Right atrium auricular region (tissue), 2 donors: Measurements from ENCODE around the gene EPN3. TPM values are rescaled to one million over a fixed set of nuclear protein-coding genes. Genes with fewer than 3 reads are reported as not detected.

Experiments used
- DNase-seq: peaks from one replicate; pipeline ENCODE4 v3.0.0-alpha.2; 2019; ENCODE audit warnings: low spot score
- H3K27ac ChIP-seq, 2 donors: fragments of 200-600 bp; sonication (generic); 1 replicate in 1 of 2; 2 replicates in 1 of 2; pipeline ENCODE4 v1.5.1; 2016 to 2019
- H3K27me3 ChIP-seq, 2 donors: fragments of 200-600 bp; sonication (generic); one replicate each; pipeline versions ENCODE4 v1.5.1 to v1.6.0; 2017 to 2019
- H3K36me3 ChIP-seq: fragments of 200-600 bp; sonication (generic); one replicate; pipeline ENCODE4 v1.5.1; 2016
- H3K4me1 ChIP-seq, 2 donors: fragments of 200-600 bp; sonication (generic); one replicate each; pipeline versions ENCODE4 v1.5.1 to v1.6.0; 2017 to 2019
- H3K4me3 ChIP-seq, 2 donors: fragments of 200-600 bp; sonication (generic); 1 replicate in 1 of 2; 2 replicates in 1 of 2; pipeline ENCODE4 v1.5.1; 2017 to 2019; ENCODE audit warnings: mild to moderate bottlenecking in 1 of 2, moderate library complexity in 1 of 2
- H3K9me3 ChIP-seq, 2 donors: fragments of 200-600 bp; sonication (generic); one replicate each; pipeline ENCODE4 v1.5.1; 2019
- total RNA-seq, 2 donors: library from RNA; depleted of rRNA; stranded (reverse); fragments of >200 nt; gene quantifications; one replicate each; pipeline ENCODE4 v1.1.0, GENCODE V29; 2016
- TF ChIP-seq, protein P1 (sequence below), 2 donors: fragments of 200-600 bp; sonication (generic); IDR thresholded peaks; one replicate each; pipeline ENCODE4 v1.5.1; 2019; ENCODE audit warnings: antibody characterized with exemption in 2 of 2

EPN3 gene
- total RNA-seq, 2 donors from 2014 or later = 4.5 to 13.3 TPM

DNA sequence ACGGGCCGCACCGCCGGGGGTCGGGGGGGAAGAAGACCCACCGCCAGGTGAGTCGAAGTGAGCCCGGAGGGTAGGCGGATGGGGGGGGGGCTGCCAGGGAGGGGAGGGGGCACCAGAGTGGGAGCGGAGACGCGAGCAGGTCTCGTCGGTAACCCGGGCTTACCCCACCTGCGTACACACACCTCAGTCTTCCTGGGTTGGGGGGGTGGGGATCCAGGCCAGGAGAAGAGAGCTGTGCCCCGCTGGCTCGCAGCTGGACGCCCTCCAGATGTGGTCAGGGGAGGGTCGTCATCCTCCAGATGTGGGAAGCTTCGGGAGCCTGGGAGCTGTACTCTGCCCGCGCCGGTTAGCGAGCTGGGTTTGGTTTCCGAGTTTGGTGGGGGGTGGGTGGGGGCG lies 29.2 kb downstream of the EPN3 start:
- Histone ChIP-seq H3K4me1 (peaks cover 0 to 70% of the 10 kb centered on the region in 2 donors), H3K27ac (peak overlapping the region in 1 of 2 donors; percentile 33), H3K4me3 (peak overlapping the region; percentile 44 to 65), H3K36me3 (no peaks in the 10 kb centered on the region), H3K27me3 (peaks cover 0 to 20% of the 10 kb centered on the region in 2 donors), H3K9me3 (no peaks in the 10 kb centered on the region)
- TF ChIP-seq, protein P1, sequence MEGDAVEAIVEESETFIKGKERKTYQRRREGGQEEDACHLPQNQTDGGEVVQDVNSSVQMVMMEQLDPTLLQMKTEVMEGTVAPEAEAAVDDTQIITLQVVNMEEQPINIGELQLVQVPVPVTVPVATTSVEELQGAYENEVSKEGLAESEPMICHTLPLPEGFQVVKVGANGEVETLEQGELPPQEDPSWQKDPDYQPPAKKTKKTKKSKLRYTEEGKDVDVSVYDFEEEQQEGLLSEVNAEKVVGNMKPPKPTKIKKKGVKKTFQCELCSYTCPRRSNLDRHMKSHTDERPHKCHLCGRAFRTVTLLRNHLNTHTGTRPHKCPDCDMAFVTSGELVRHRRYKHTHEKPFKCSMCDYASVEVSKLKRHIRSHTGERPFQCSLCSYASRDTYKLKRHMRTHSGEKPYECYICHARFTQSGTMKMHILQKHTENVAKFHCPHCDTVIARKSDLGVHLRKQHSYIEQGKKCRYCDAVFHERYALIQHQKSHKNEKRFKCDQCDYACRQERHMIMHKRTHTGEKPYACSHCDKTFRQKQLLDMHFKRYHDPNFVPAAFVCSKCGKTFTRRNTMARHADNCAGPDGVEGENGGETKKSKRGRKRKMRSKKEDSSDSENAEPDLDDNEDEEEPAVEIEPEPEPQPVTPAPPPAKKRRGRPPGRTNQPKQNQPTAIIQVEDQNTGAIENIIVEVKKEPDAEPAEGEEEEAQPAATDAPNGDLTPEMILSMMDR (IDR thresholded peaks at IDR 0.05) = no peak
- DNase-seq = no peak

DNA sequence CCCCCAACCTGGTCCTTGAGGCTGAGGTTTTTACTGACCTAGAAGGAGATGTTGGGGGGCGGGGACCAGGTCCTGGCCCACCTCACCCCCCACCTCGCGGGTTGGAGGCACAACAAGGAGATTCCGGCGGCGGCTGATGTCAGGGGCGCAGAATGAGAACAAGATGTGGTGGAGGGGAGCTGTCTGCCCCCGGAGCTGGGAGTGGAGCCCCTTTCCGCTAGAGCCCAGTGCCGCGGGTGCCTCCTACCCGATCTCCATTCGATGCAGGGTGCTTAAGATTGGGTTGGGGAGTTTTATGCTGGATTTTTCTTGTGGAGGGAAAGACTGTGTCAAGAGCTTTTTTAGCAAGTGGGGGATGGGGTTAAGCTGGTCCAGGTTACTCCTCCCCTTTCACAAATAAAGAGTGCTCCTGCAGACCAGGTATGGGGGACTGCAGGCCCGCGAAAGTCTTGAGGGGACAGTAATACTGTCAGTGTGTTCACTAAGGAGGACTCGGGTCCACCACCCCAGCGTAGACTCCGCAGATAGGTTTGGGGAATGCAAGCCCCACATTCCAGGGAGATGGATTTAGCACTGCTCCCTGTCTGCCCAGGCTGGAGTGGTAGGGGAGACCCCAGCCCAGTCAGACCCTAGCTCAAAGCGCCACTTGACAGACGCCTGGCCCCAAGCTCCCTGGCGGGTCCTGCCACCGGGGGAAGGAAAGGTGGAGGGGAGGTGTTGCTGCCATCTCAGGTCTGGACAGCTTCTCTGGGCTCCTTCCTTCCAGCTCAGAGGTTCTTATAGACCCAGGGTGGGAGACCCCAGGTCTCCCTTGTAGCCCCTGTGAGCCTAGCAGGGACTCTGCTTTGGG lies 29.9 kb downstream of the EPN3 start:
- no peaks in the 10 kb centered on the region for H3K9me3 ChIP-seq
- H3K4me1 ChIP-seq = peaks cover 0 to 67% of the 10 kb centered on the region in 2 donors
- peaks cover 0 to 20% of the 10 kb centered on the region in 2 donors for H3K27me3 ChIP-seq
- H3K27ac ChIP-seq = peak overlapping the region in 1 of 2 donors; percentile 33
- TF ChIP-seq, protein P1 (IDR thresholded peaks at IDR 0.05) = no peak
- DNase-seq = no peak
- peak overlapping the region; percentile 44 to 65 for H3K4me3 ChIP-seq
- no peaks in the 10 kb centered on the region for H3K36me3 ChIP-seq

DNA sequence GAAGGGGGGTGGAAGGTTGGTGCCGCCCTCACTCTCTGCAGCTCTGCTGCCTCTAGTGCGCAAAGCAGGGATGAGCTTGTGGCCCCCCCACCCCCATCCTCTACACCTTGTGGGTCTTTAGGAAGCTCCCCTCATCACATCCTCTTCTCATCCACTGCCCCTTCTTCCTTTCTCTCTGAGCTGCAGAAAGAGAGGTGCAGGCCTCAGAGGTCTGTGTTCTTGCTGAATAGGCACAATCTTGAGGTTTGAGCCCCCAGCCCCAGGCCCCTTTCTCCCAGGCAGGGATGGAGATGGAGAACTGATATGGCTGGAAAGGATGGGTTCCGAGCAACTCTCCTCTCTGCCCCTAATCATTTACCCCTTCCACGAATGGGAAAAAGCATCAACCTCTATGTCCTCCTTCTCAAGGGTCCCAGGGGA lies 30.6 kb downstream of the EPN3 start:
- TF ChIP-seq, protein P1 (IDR thresholded peaks at IDR 0.05) = no peak
- peak overlapping the region in 1 of 2 donors; percentile 86 for H3K27ac ChIP-seq
- peaks cover 0 to 67% of the 10 kb centered on the region in 2 donors for H3K4me1 ChIP-seq
- peaks cover 0 to 20% of the 10 kb centered on the region in 2 donors for H3K27me3 ChIP-seq
- H3K4me3 ChIP-seq = no peak overlapping the region
- no peaks in the 10 kb centered on the region for H3K36me3 ChIP-seq
- DNase-seq = no peak
- no peaks in the 10 kb centered on the region for H3K9me3 ChIP-seq

DNA sequence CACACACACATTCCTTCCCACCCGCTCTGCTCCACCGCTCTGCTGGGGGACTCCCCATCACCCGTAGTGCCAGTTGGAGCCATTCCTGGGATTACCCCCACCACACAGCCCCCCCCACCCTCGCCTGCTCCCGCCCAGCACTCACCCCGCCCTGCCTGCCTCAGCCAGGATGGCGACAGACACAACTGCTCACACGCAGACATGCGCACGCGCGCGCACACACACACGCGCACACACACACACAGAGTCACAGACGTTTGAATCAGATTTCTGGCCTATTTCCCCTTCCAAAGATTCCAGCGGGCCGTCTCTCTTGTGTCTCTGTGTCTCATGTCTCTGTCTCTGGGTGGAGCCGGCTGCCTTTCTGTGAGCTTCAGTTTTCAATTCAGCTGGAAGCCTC lies 32.4 kb downstream of the EPN3 start:
- Histone ChIP-seq H3K27me3 (peaks cover 0 to 20% of the 10 kb centered on the region in 2 donors), H3K4me1 (peaks cover 0 to 52% of the 10 kb centered on the region in 2 donors)

DNA sequence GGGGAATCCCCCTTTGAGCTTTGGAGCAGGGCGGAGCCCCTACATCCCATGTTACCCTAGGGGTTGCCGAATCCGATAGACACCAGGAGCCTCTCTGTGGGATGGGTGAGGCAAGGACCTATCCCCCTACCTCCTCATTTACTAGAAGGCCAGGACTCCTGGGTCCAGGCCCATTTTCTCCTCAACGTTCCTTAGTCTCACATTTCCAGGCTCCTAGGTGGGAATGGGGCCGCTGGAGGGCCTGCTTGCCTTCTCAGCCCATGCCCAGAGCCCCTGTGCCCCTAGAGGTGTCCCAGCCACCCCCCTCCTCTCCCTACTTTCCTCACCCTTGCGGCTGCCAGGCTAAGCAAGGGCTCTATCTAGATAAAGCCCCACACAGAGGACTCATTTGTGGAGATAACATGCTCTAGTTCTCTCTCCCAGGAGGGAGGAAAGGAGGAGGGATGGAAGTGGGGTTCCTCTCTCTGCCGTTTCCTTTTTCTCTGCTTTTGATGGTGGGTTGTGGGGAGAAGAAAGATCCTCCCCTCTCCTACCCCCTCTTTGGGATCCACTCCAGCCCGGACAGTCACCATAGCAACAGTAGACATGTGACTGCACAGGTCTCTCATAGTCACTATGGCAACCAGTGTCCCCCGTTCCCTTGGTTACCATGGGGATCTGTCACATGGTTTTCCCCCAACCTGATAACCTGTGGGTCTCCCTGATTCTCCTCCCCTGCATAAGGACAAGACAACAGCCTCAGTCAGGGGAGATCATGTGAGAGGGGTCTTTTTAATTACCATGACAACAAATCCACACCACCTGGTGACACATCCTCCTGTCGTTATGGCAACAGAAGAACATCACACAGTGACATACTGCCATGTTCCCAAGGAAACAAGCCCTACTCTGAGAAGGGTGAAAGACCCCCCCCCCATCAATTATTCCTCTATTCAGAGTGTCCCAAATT lies 33.1 kb downstream of the EPN3 start:
- Histone ChIP-seq H3K4me3 (peak overlapping the region in 1 of 2 donors; percentile 26), H3K9me3 (no peaks in the 10 kb centered on the region), H3K36me3 (no peaks in the 10 kb centered on the region), H3K27me3 (peaks cover 0 to 18% of the 10 kb centered on the region in 2 donors), H3K27ac (peak overlapping the region; percentile 66 to 86), H3K4me1 (peaks cover 0 to 44% of the 10 kb centered on the region in 2 donors)
- DNase-seq = no peak
- TF ChIP-seq, protein P1 (IDR thresholded peaks at IDR 0.05) = no peak

More for the DNA sequence above, 32.4 kb downstream of the EPN3 start:
- Histone ChIP-seq H3K36me3 (no peaks in the 10 kb centered on the region), H3K27ac (peak overlapping the region; percentile 66 to 86), H3K4me3 (peak overlapping the region in 1 of 2 donors; percentile 26), H3K9me3 (no peaks in the 10 kb centered on the region)
- peak; percentile 88 for DNase-seq
- TF ChIP-seq, protein P1 (IDR thresholded peaks at IDR 0.05) = no peak
